Loucy (cell line): ENCODE results near the gene ANKRD33B.

Experiments used
- H2AFZ ChIP-seq: fragments of 200-600 bp; sonication (generic); 2 replicates; pipeline ENCODE4 v1.6.0; 2016; ENCODE audit warnings: antibody characterized with exemption, mild to moderate bottlenecking, low read length, moderate library complexity
- H3F3A ChIP-seq: fragments of 200-600 bp; 2 replicates; pipeline ENCODE4 v1.6.0; 2016; ENCODE audit warnings: antibody characterized with exemption, low read depth, mild to moderate bottlenecking
- H3K27me3 ChIP-seq: fragments of 200-600 bp; sonication (generic); 2 replicates; pipeline ENCODE4 v1.6.1; 2014; ENCODE audit warnings: low read length, mild to moderate bottlenecking; ENCODE audit not compliant: insufficient read depth, poor library complexity, severe bottlenecking
- H3K36me3 ChIP-seq: fragments of 200-600 bp; sonication (generic); 2 replicates; pipeline ENCODE4 v1.6.1; 2016; ENCODE audit warnings: low read length; ENCODE audit not compliant: insufficient read depth
- H3K4me1 ChIP-seq: fragments of 200-600 bp; sonication (generic); 2 replicates; pipeline ENCODE4 v1.5.1; 2014; ENCODE audit warnings: low read length, mild to moderate bottlenecking; ENCODE audit not compliant: insufficient read depth, poor library complexity, severe bottlenecking
- H3K4me2 ChIP-seq: fragments of 200-600 bp; sonication (generic); 2 replicates; pipeline ENCODE4 v1.6.0; 2014; ENCODE audit warnings: antibody characterized with exemption, low read length, low read depth, mild to moderate bottlenecking; ENCODE audit not compliant: poor library complexity, severe bottlenecking
- H3K4me3 ChIP-seq: fragments of 200-600 bp; sonication (generic); 2 replicates; pipeline ENCODE4 v1.5.1; 2014; ENCODE audit warnings: low read length, mild to moderate bottlenecking, mixed read lengths; ENCODE audit not compliant: poor library complexity, severe bottlenecking
- H3K79me2 ChIP-seq: fragments of 200-600 bp; sonication (generic); 2 replicates; pipeline ENCODE4 v1.6.1; 2014; ENCODE audit warnings: low read length; ENCODE audit not compliant: insufficient read depth
- H3K9ac ChIP-seq: fragments of 200-600 bp; sonication (generic); 2 replicates; pipeline ENCODE4 v1.6.0; 2014; ENCODE audit warnings: mild to moderate bottlenecking, low read depth, low read length, moderate library complexity; ENCODE audit not compliant: poor library complexity, severe bottlenecking
- H3K9me2 ChIP-seq: fragments of 200-600 bp; sonication (generic); replicated peaks from 2 replicates; pipeline ENCODE4 v1.6.1; 2016; ENCODE audit warnings: low read depth, low read length, mixed read lengths
- H3K9me3 ChIP-seq: fragments of 200-600 bp; sonication (generic); 2 replicates; pipeline ENCODE4 v1.6.1; 2014; ENCODE audit warnings: mild to moderate bottlenecking, antibody characterized with exemption, low read length, low read depth; ENCODE audit not compliant: insufficient read depth
- H4K20me1 ChIP-seq: fragments of 200-600 bp; sonication (generic); 2 replicates; pipeline ENCODE4 v1.6.0; 2014; ENCODE audit warnings: antibody characterized with exemption, low read length, mild to moderate bottlenecking; ENCODE audit not compliant: insufficient read depth, poor library complexity, severe bottlenecking
- EZH2phosphoT487 ChIP-seq: fragments of 200-600 bp; IDR thresholded peaks from 2 replicates; pipeline ENCODE4 v1.6.1; 2018; ENCODE audit warnings: antibody characterized with exemption, mild to moderate bottlenecking, moderate library complexity, borderline replicate concordance
- TF ChIP-seq, protein P1 (sequence below): fragments of 200-600 bp; sonication (generic); conservative IDR thresholded peaks from 2 replicates; pipeline ENCODE4 v1.5.1; 2014; ENCODE audit warnings: mild to moderate bottlenecking, antibody characterized with exemption, low read length

Gene ANKRD33B

DNA sequence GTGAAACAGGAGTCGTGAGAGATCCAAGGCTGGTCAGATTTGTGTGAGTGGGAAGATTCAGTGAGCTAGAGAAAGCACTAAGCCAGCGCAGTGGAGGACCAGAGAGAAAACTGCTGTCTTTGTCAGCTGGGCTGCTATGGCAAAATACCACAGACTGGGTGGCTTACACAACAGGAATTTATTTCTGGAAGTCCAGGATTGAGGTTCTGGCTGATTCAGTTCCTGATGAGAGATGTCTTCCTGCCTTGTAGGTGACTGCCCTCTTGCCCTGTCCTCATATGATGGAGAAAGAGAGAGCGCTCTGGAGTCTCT, 24.2 kb upstream of the ANKRD33B start:
- Histone ChIP-seq H3K36me3 (no peaks in the 10 kb centered on the region), H3K4me3 (no peak overlapping the region), H3K4me2 (no peak overlapping the region), H3F3A (no peaks in the 10 kb centered on the region), H3K9me3 (no peaks in the 10 kb centered on the region), H3K9me2 (no peaks in the 10 kb centered on the region), H4K20me1 (no peaks in the 10 kb centered on the region), H3K27me3 (no peaks in the 10 kb centered on the region), H3K9ac (no peak overlapping the region), H3K4me1 (peaks cover 13% of the 10 kb centered on the region), H2AFZ (no peak overlapping the region), H3K79me2 (no peaks in the 10 kb centered on the region)
- TF ChIP-seq EZH2phosphoT487, result no peak
- TF ChIP-seq, protein P1, sequence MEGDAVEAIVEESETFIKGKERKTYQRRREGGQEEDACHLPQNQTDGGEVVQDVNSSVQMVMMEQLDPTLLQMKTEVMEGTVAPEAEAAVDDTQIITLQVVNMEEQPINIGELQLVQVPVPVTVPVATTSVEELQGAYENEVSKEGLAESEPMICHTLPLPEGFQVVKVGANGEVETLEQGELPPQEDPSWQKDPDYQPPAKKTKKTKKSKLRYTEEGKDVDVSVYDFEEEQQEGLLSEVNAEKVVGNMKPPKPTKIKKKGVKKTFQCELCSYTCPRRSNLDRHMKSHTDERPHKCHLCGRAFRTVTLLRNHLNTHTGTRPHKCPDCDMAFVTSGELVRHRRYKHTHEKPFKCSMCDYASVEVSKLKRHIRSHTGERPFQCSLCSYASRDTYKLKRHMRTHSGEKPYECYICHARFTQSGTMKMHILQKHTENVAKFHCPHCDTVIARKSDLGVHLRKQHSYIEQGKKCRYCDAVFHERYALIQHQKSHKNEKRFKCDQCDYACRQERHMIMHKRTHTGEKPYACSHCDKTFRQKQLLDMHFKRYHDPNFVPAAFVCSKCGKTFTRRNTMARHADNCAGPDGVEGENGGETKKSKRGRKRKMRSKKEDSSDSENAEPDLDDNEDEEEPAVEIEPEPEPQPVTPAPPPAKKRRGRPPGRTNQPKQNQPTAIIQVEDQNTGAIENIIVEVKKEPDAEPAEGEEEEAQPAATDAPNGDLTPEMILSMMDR, result no peak

DNA sequence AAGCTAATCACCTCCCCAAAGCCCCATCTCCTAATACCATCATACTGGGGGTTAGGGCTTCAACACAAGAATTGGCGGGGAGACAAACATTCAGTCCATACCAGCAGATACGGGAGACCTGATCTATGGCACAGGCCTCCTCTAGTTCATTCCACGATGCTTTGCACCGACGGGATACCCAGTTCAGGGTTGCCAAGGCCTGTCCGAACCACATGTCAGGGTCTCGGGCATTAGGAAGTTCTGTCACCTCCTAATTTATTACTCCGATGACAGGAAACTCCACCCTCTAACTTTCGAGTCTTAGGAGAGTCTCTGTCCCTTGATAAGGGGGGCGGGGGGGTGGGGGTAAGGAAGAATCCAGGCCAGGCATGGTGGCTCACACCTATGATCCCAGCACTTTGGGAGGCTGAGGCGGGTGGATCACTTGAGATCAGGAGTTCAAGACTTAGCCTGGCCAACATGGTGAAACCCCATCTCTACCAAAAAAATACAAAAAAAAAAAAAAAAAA, 23.8 kb upstream of the ANKRD33B start:
- TF ChIP-seq EZH2phosphoT487, result no peak
- TF ChIP-seq, protein P1, result no peak
- Histone ChIP-seq H3K9me3 (no peaks in the 10 kb centered on the region), H2AFZ (no peak overlapping the region), H3K4me3 (no peak overlapping the region), H3K27me3 (no peaks in the 10 kb centered on the region), H3F3A (no peaks in the 10 kb centered on the region), H3K4me2 (no peak overlapping the region), H3K4me1 (peaks cover 13% of the 10 kb centered on the region), H3K9ac (no peak overlapping the region), H3K9me2 (no peaks in the 10 kb centered on the region), H4K20me1 (no peaks in the 10 kb centered on the region), H3K36me3 (no peaks in the 10 kb centered on the region), H3K79me2 (no peaks in the 10 kb centered on the region)

DNA sequence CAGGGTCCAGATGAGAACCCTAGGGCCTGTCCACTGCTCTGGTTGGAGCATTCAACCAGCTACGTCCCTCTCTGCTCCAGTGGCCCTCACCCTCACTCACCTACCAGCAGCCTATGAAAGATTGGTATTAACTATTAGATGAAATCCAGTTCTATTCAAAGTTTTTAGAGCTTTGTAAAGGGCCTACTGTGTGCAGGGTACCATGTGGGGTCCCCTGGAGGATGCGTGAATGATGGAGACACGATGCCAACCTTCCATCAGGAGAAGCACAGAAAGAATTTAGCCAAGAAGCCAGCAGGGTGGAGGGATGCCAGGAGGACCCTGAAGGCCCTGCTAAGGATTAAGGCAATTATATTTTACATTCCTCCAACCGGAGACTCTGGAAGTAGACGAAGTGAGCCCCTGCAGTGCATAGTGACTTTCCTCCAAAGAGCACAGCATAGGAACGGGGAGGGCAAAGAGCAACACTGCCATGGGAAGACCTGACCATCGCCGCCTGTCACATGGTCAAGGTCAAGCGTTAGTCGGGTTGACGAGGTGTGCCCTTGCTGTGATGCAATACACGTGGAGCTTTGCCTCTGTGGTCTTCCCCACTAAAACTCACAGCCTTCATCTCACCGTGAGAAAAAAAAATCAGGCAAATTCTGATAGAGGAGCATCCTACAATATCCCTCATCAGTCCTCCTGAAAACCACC, 22.8 kb upstream of the ANKRD33B start:
- Histone ChIP-seq H3K4me2 (no peak overlapping the region), H3K36me3 (no peaks in the 10 kb centered on the region), H4K20me1 (no peaks in the 10 kb centered on the region), H3F3A (no peaks in the 10 kb centered on the region), H3K9ac (no peak overlapping the region), H3K27me3 (no peaks in the 10 kb centered on the region), H3K9me3 (no peaks in the 10 kb centered on the region), H3K4me1 (peaks cover 13% of the 10 kb centered on the region), H3K9me2 (no peaks in the 10 kb centered on the region), H3K79me2 (no peaks in the 10 kb centered on the region), H2AFZ (no peak overlapping the region), H3K4me3 (no peak overlapping the region)
- TF ChIP-seq, protein P1, result no peak
